CD4-positive, alpha-beta T cell (primary cell): ENCODE measurements around the gene BSCL2. TPM values are rescaled to one million over a fixed set of nuclear protein-coding genes. Genes with fewer than 3 reads are reported as not detected.

ENCODE experiments used
- ATAC-seq: fragments of 200-7000 bp; cut with Tn5 transposase; one replicate; pipeline ENCODE4 v1.10.0; 2022; ENCODE audit warnings: mild to moderate bottlenecking; ENCODE audit not compliant: poor library complexity
- CTCF ChIA-PET: fragments of 350-600 bp; sonication (Branson Sonifier 250); formaldehyde crosslinking; loops from one replicate; lab custom pipeline; 2021; ENCODE audit warnings: antibody characterized with exemption, inconsistent platforms; lab: Charles Lee
- POLR2A ChIA-PET: fragments of 350-600 bp; sonication (Branson Sonifier 250); formaldehyde crosslinking; loops from one replicate; lab custom pipeline; 2021; ENCODE audit warnings: antibody characterized with exemption, inconsistent platforms; lab: Charles Lee
- DNase-seq, 14 experiments: peaks; one replicate each; pipeline ENCODE4 v3.0.0-alpha.2; 2013 to 2020; ENCODE audit warnings: mixed read lengths in 2 of 14
- H3K27ac ChIP-seq, 2 donors: one replicate each; pipeline versions ENCODE4 v1.5.1 to v1.7.0; 2013; ENCODE audit warnings: low read length in 2 of 2, low read depth in 1 of 2, mild to moderate bottlenecking in 1 of 2
- H3K27me3 ChIP-seq, 2 experiments: 1 replicate in 1 of 2; 2 replicates in 1 of 2; pipeline versions ENCODE4 v1.6.1 to v1.7.0; 2013; ENCODE audit warnings: low read length in 2 of 2, control low read depth in 1 of 2, mild to moderate bottlenecking in 1 of 2, moderate library complexity in 1 of 2; ENCODE audit not compliant: insufficient read depth in 2 of 2, control insufficient read depth in 1 of 2
- H3K36me3 ChIP-seq: one replicate; pipeline ENCODE4 v1.6.1; 2013; ENCODE audit warnings: low read length, control low read depth; ENCODE audit not compliant: insufficient read depth
- H3K4me1 ChIP-seq: one replicate; pipeline ENCODE4 v1.6.1; 2013; ENCODE audit warnings: low read length, control low read depth; ENCODE audit not compliant: insufficient read depth
- H3K4me3 ChIP-seq: one replicate; pipeline ENCODE4 v1.5.1; 2013; ENCODE audit warnings: mild to moderate bottlenecking, low read length, moderate library complexity
- H3K9me3 ChIP-seq, 2 experiments: 1 replicate in 1 of 2; 2 replicates in 1 of 2; pipeline versions ENCODE4 v1.6.1 to v1.7.0; 2013; ENCODE audit warnings: low read length in 2 of 2, mild to moderate bottlenecking in 2 of 2, control low read depth in 1 of 2, moderate library complexity in 1 of 2; ENCODE audit not compliant: control insufficient read depth in 1 of 2, insufficient read depth in 1 of 2
- H3K27ac Mint-ChIP-seq: one replicate; pipeline ENCODE4 v1.8.0; 2020; ENCODE audit warnings: mixed read lengths
- H3K27me3 Mint-ChIP-seq: one replicate; pipeline ENCODE4 v1.8.0; 2021; ENCODE audit warnings: mixed read lengths
- H3K36me3 Mint-ChIP-seq: one replicate; pipeline ENCODE4 v1.8.0; 2021; ENCODE audit warnings: low read depth, mixed read lengths
- H3K4me1 Mint-ChIP-seq: one replicate; pipeline ENCODE4 v1.8.0; 2021; ENCODE audit warnings: low read depth, mixed read lengths
- H3K4me3 Mint-ChIP-seq: one replicate; pipeline ENCODE4 v1.8.0; 2020; ENCODE audit warnings: mild to moderate bottlenecking, mixed read lengths
- H3K9me3 Mint-ChIP-seq: one replicate; pipeline ENCODE4 v1.8.0; 2020; ENCODE audit warnings: mixed read lengths
- intact Hi-C, 2 experiments: fragments of 100-400 bp; cut with DNase I in 1 of 2; cut with micrococcal nuclease in 1 of 2; formaldehyde crosslinking; loops; one replicate each; pipeline versions ENCODE4 v1.15.1 to v1.9.0; 2023 to 2025; cut with DNase I, micrococcal nuclease
- total RNA-seq, 174 experiments: library from RNA in 2 of 174; stranded (reverse) in 2 of 174; gene quantifications; one replicate each; pipeline ENCODE4 v1.2.3 and lab custom pipeline; 2021 to 2026
- TF ChIP-seq, protein P1 (sequence below): fragments of 200-600 bp; IDR thresholded peaks from one replicate; pipeline ENCODE4 v1.8.0; 2022; ENCODE audit warnings: antibody characterized with exemption, mild to moderate bottlenecking

Gene BSCL2
- total RNA-seq, 2 experiments from 2014 or later: 17.1 to 20.0 TPM

DNA sequence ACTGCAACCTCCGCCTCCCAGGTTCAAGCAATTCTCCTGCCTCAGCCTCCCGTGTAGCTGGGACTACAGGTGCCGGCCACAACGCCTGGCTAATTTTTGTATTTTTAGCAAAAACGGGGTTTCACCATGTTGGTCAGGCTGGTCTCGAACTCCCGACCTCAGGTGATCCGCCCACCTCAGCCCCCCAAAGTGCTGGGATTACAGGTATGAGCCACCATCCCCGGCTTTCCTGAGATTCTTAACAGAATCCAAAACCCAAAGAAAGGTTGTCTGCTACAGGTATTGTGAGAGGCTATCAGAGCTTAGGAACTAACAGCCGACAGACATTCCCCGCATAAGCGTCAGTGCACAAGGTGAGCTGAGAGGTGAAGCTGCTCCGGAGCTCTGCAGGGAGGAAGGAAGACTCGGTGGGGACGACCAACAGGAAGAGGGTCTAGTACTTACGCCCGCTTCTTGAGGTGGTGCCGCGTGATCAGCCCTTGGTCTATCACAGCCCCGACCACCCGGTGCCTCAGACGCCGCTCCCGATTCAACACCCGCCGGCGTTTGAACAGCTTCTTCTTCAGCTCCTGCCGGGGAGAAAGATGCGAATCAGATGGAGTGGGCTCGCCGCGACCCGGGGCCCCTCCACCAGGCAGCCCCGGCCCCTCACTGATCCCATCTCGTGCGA, 42.7 kb downstream of the BSCL2 start:
- CTCF ChIA-PET: interaction anchor here (1.0 to 1.9 kb wide), 9 partner anchors 10 to 240 kb away, joined by 3 to 7 read pairs (median 5); partner anchors contain the start of genes B3GAT3, GANAB, INTS5 and TUT1
- intact Hi-C loops: loop anchor here (1.0 to 10.0 kb wide), 2 partner anchors 11 to 870 kb away; partner anchors contain the start of genes INTS5 (in 2 of the 2), FEN1 (in 1 of the 2) and TMEM258 (in 1 of the 2)

DNA sequence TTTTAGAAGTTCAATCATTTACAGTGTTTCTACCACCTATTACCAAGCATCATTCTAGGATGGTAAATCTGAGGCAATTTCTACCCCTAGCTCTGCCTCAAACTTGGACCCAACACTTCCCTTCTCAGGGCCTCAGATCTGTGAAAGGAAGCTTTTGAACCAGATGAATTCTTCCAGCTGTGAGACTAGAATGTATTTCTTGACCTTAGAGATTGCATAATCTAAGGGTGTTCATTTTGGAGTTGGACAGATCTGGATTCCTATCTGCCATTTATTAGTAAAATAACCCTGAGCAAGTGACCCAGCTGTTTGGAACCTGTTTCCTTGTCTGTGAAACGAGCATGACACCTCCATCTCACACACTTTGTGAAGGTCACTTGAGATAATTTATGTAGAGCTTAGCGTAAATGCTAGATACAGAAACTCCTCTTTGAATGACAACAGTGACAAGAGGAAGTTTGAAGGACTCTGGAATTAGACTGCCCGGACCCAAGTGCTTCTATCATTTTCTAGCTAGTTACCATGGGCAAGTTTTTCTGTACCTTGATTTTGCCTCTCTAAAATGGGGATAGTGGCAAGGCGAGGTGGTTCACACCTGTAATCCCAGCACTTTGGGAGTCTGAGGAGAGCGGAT, 50.3 kb downstream of the BSCL2 start:
- Histone ChIP-seq H3K4me1 (peaks cover 13% of the 10 kb centered on the region), H3K27ac (no peak overlapping the region), H3K36me3 (no peaks in the 10 kb centered on the region), H3K4me3 (no peak overlapping the region), H3K27me3 (no peaks in the 10 kb centered on the region), H3K9me3 (no peaks in the 10 kb centered on the region)
- ChIA-PET POLR2A (interaction anchor here (1.1 to 5.6 kb wide), 5 partner anchors 8 to 199 kb away, joined by 4 to 170 read pairs (median 5); partner anchors contain the start of genes C11orf98, CSKMT, GANAB and LBHD1), CTCF (no interaction called here)
- Mint-ChIP-seq H3K27ac (no peak overlapping the region), H3K4me3 (peak overlapping the region; percentile 3), H3K4me1 (peaks cover 13% of the 10 kb centered on the region), H3K36me3 (peaks cover 13% of the 10 kb centered on the region), H3K27me3 (no peaks in the 10 kb centered on the region), H3K9me3 (no peaks in the 10 kb centered on the region)
- intact Hi-C loops: no loop called here
- no peak for ATAC-seq
- DNase-seq: no peak
- TF ChIP-seq, protein P1, sequence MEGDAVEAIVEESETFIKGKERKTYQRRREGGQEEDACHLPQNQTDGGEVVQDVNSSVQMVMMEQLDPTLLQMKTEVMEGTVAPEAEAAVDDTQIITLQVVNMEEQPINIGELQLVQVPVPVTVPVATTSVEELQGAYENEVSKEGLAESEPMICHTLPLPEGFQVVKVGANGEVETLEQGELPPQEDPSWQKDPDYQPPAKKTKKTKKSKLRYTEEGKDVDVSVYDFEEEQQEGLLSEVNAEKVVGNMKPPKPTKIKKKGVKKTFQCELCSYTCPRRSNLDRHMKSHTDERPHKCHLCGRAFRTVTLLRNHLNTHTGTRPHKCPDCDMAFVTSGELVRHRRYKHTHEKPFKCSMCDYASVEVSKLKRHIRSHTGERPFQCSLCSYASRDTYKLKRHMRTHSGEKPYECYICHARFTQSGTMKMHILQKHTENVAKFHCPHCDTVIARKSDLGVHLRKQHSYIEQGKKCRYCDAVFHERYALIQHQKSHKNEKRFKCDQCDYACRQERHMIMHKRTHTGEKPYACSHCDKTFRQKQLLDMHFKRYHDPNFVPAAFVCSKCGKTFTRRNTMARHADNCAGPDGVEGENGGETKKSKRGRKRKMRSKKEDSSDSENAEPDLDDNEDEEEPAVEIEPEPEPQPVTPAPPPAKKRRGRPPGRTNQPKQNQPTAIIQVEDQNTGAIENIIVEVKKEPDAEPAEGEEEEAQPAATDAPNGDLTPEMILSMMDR: no peak

More for the DNA sequence above, 42.7 kb downstream of the BSCL2 start:
- Mint-ChIP-seq H3K36me3 (peaks cover 39% of the 10 kb centered on the region), H3K9me3 (no peaks in the 10 kb centered on the region), H3K27ac (peak overlapping the region; percentile 96), H3K27me3 (no peaks in the 10 kb centered on the region), H3K4me3 (peak overlapping the region; percentile 99), H3K4me1 (peaks cover 35% of the 10 kb centered on the region)
- POLR2A ChIA-PET: interaction anchor here (0.7 to 5.3 kb wide), 46 partner anchors 10 to 1621 kb away, joined by 3 to 170 read pairs (median 6); partner anchors contain the start of genes B3GAT3, BAD, BSCL2 and EEF1G
- Histone ChIP-seq H3K4me3 (peak overlapping the region; percentile 73), H3K27me3 (no peaks in the 10 kb centered on the region), H3K9me3 (no peaks in the 10 kb centered on the region), H3K27ac (peak overlapping the region; percentile 80 to 88), H3K36me3 (peaks cover 21% of the 10 kb centered on the region), H3K4me1 (peaks cover 42% of the 10 kb centered on the region)
- TF ChIP-seq, protein P1: no peak
- peak in 13 of 14 experiments; percentile 33 to 78 (median 50) for DNase-seq
- ATAC-seq: peak; percentile 61

DNA sequence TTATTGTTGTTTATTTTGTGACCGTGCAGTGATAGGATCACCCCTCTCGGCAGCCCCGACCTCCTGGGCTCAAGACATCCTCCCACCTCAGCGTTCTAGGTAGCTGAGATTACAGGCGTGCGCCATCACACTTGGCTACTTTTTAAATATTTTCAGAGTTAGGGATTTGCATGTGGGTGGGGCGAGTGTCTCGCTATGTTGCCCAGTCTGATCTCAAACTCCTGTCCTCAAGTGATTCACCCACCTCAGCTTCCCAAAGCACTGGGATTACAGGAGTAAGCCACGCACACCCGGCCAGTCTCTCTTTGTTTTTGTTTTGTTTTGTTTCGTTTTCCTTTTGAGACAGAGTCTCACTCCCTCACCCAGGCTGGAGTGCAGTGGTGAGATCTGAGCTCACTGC, 52.9 kb downstream of the BSCL2 start:
- Histone ChIP-seq H3K9me3 (no peaks in the 10 kb centered on the region), H3K27me3 (no peaks in the 10 kb centered on the region), H3K36me3 (peaks cover 6% of the 10 kb centered on the region), H3K27ac (no peak overlapping the region), H3K4me3 (no peak overlapping the region), H3K4me1 (peaks cover 22% of the 10 kb centered on the region)
- peaks cover 17% of the 10 kb centered on the region for H3K4me1 Mint-ChIP-seq
- H3K27ac Mint-ChIP-seq: peak overlapping the region; percentile 69
- peaks cover 13% of the 10 kb centered on the region for H3K36me3 Mint-ChIP-seq
- H3K27me3 Mint-ChIP-seq: no peaks in the 10 kb centered on the region
- no peak for DNase-seq
- TF ChIP-seq, protein P1: no peak
- CTCF ChIA-PET: interaction anchor here (1.3 kb wide), 1 partner anchor 40 kb away, joined by 4 read pairs; no protein-coding TSS in a partner anchor
- H3K4me3 Mint-ChIP-seq: peak overlapping the region; percentile 69
- intact Hi-C loops: loop anchor here in 1 of 2 experiments (5.0 kb wide), 2 partner anchors 42 to 62 kb away; partner anchors contain the start of genes EML3, ROM1 and TUT1
- no peak for ATAC-seq
- H3K9me3 Mint-ChIP-seq: no peaks in the 10 kb centered on the region
- POLR2A ChIA-PET: interaction anchor here (1.1 to 5.6 kb wide), 4 partner anchors 8 to 63 kb away, joined by 3 to 170 read pairs (median 7); partner anchors contain the start of genes C11orf98, CSKMT, GANAB and TUT1
